GM18861 (cell line): ENCODE results near the gene LTC4S.
"Not testable (repeated sequence)": the region's sequence is repeated elsewhere in the genome, so short reads cannot be mapped to it uniquely, and the experiment has no call there.

Source experiments
- ATAC-seq: cut with Tn5 transposase; IDR thresholded peaks from one replicate; pipeline ENCODE4 v1.9.1; 2021; ENCODE audit not compliant: unreplicated experiment

The LTC4S gene

GRCh38 chr5:179769271-179769670 lies 24.5 kb upstream of the LTC4S start:
- no peak for ATAC-seq

DNA sequence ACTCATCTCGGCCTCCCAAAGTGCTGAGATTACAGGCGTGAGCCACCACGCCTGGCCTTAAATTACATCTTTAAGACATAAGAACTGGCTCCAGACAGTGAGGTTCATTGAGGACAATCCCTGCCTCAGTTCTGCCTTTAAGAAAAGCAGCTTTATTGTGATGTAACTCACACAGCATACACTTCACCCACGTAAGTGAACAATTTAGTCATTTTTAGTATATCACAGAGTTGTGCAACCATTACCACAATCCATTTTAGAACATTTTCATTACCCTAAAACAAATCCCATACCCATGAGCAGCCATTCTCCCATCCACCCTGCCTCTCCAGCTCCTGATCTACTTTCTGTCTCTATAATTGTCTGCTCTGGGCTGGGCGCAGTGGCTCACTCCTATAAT lies 24.0 kb upstream of the LTC4S start:
- ATAC-seq: no peak

- ATAC-seq: no peak
Observed at GRCh38 chr5:179771311-179771895, 22.4 kb upstream of the LTC4S start.

DNA sequence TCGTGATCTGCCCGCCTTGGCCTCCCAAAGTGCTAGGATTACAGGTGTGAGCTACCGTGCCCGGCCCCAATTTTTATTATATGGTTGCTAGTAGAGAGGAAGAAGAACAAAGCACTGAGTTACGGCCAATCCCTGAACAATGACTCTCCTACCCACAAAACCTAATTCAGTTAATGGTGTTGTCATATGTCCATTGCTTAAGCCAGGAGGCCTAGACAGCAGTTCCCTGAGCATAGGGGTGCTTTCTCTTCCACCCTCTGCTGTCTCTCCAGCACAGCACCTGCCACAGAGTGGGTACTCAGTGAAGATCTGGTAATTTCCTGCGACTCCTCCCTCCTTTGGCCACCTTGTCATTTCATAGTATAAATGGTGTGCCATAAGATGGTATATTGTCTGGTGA lies 21.4 kb upstream of the LTC4S start:
- ATAC-seq: no peak

DNA sequence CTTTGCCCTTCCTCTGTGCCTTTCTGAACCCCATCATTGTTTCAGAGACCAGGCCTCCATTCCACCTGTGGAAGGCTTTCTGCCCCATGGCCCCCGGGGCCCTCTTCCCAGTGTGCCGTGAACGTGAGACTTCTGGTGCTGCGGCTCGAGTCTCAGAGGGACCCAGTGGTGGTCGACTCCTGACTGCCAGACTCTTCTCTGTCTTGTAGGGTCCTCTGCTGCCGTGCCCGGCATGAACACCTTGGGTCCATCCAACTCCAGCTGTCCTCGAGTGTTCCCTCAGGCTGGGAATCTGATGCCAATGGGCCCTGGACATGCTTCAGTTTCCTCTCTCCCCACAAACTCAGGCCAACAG lies 20.1 kb upstream of the LTC4S start:
- no peak for ATAC-seq

DNA sequence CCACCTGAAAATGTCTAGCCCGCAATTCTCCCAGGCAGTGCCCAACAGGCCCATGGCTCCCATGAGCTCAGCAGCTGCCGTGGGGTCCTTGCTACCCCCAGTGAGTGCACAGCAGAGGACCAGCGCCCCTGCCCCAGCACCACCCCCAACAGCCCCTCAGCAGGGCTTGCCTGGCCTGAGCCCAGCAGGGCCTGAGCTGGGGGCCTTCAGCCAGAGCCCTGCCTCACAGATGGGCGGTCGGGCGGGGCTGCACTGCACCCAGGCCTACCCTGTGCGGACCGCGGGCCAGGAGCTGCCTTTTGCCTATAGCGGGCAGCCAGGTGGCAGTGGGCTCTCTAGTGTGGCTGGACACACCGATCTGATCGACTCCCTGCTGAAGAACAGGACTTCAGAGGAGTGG lies 19.3 kb upstream of the LTC4S start:
- no peak for ATAC-seq

- no peak for ATAC-seq
Observed at GRCh38 chr5:179776411-179776938, 17.3 kb upstream of the LTC4S start.

- ATAC-seq: no peak
Observed at GRCh38 chr5:179777456-179777855, 16.3 kb upstream of the LTC4S start.

- ATAC-seq: no peak
Observed at GRCh38 chr5:179777909-179778308, 15.9 kb upstream of the LTC4S start.

DNA sequence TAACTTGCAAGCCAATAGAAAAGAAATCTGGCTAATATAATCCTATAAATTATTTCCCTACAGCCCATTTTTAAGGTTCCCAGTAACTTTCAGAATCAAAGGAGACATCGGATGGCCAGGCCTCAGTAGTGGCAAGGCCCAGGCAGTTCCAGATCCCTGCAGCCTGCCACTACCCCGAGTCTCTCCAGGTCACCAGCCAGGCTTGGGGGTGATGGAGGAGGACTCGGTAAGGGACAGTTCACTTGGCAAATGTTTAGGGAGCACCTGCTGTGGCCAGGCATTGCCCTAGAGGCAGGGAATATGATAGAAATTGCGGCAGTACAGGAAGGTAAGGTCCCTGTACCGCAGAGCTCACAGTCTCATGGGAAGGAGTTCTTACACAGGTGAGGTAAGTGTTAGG lies 15.2 kb upstream of the LTC4S start:
- ATAC-seq: no peak

- no peak for ATAC-seq
Observed at GRCh38 chr5:179779826-179780225, 14.0 kb upstream of the LTC4S start.

GRCh38 chr5:179780362-179780761 lies 13.4 kb upstream of the LTC4S start:
- no peak for ATAC-seq

GRCh38 chr5:179781846-179782245 lies 11.9 kb upstream of the LTC4S start:
- no peak for ATAC-seq

GRCh38 chr5:179783128-179783527 lies 10.7 kb upstream of the LTC4S start:
- ATAC-seq: no peak

GRCh38 chr5:179786861-179787260 lies 6.9 kb upstream of the LTC4S start:
- ATAC-seq: no peak

GRCh38 chr5:179788193-179788854 lies 5.5 kb upstream of the LTC4S start:
- no peak for ATAC-seq

DNA sequence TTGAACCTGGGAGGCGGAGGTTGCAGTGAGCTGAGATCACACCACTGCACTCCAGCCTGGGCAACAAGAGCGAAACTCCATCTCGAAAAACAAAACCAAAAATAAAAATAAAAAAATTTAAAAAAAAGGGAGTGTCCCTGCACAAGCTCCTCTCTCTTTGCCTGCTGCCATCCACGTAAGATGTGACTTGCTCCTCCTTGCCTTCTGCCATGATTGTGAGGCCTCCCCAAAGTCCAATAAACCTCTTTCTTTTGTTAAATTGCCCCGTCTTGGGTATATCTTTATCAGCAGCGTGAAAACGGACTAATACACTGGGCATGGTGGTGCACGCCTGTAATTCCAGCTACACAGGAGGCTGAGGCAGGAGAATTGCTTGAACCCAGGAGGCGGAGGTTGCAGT lies 4.5 kb upstream of the LTC4S start:
- ATAC-seq: not testable (repeated sequence)

DNA sequence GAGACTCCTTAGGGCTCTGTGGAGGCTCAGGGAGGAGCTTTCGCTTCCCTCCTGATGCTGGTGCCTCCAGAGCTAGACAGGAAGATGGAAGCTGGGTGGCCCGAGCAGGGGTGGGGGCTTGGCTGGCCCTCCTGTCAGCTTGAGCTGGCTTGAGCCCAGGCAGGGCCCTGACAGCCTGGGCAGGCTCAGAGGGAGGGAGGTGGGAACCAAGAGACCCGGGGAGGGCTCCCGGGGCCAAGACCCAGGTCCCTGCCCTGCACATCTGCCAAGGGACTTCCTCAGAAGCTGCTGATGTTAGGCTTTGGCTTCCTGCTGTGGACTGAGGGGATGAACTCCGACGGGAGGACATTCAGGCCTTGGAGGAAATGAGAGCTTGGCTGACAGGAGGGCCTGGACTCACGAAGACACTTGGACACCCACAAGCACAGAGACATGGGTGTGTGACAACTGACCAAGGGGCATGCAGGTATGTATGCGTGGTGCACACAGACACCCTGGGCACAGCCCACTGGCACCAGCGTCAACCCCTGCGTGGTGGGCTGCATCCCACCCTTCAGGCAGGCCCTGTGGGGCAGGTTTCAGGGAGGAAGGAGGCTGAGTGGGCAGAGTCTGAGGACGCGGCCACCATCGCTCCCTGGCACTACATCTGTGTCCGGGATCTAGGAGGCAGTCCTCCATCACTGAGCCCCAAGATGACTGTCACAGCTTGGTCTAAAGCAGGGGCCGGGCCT lies 1.7 kb upstream of the LTC4S start:
- no peak for ATAC-seq

- no peak for ATAC-seq
Observed at GRCh38 chr5:179792612-179793467, 946 bp upstream of the LTC4S start.

GRCh38 chr5:179794171-179794570 lies 385 bp downstream of the LTC4S start:
- no peak for ATAC-seq

DNA sequence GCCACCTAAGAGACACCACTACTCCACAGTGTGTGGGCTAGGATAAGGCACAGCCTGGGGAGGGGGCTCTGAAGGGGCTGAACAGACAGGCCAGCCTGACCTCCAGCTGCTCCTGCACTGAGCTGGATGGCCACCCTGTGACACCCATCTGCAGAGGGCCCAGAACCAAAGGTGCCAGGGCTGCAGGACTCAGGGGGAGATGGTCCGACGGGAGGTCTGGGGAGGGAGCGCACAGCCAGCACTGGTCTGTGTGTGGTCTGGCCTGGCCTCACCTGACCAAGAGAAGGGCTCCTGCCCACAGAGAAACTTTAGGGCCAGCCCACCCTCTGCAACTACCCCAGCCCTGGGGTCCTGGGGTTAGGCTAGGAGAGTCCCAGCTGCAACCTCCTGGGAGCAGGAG lies 789 bp downstream of the LTC4S start:
- ATAC-seq: no peak
